CD14-positive monocyte (primary cell): ENCODE data around the gene SEMA7A. TPM values are rescaled to one million over a fixed set of nuclear protein-coding genes. Genes with fewer than 3 reads are reported as not detected.

Experiments
- DNase-seq, 3 donors: peaks; one replicate each; pipeline ENCODE4 v3.0.0-alpha.2; 2011 to 2022
- H2AFZ ChIP-seq: 2 replicates; pipeline ENCODE4 v1.6.0; 2012; ENCODE audit warnings: mild to moderate bottlenecking, low read depth, low read length, inconsistent platforms; ENCODE audit not compliant: insufficient read depth, poor library complexity, severe bottlenecking
- H3K27ac ChIP-seq, 2 donors: 1 replicate in 1 of 2; 2 replicates in 1 of 2; pipeline ENCODE4 v1.5.1; 2012 to 2013; ENCODE audit warnings: low read length in 2 of 2, control low read depth in 1 of 2, inconsistent platforms in 1 of 2, low read depth in 1 of 2, mild to moderate bottlenecking in 1 of 2
- H3K27me3 ChIP-seq, 2 donors: one replicate each; pipeline versions ENCODE4 v1.6.0 to v1.6.1; 2011 to 2013; ENCODE audit warnings: low read length in 2 of 2; ENCODE audit not compliant: control insufficient read depth in 2 of 2, insufficient read depth in 2 of 2
- H3K36me3 ChIP-seq, 2 donors: replicated peaks in 1 of 2; 1 replicate in 1 of 2; 2 replicates in 1 of 2; pipeline versions ENCODE4 v1.5.1 to v1.6.1; 2012 to 2013; ENCODE audit warnings: low read length in 2 of 2, control low read depth in 1 of 2, inconsistent platforms in 1 of 2, mild to moderate bottlenecking in 1 of 2; ENCODE audit not compliant: insufficient read depth in 2 of 2, control insufficient read depth in 1 of 2
- H3K4me1 ChIP-seq, 2 donors: 1 replicate in 1 of 2; 2 replicates in 1 of 2; pipeline versions ENCODE4 v1.5.1 to v1.6.1; 2012 to 2013; ENCODE audit warnings: low read length in 2 of 2, control low read depth in 1 of 2, inconsistent platforms in 1 of 2, mild to moderate bottlenecking in 1 of 2, moderate library complexity in 1 of 2; ENCODE audit not compliant: insufficient read depth in 2 of 2, control insufficient read depth in 1 of 2
- H3K4me2 ChIP-seq: replicated peaks from 2 replicates; pipeline ENCODE3; 2012; ENCODE audit warnings: low read length, moderate library complexity, mild to moderate bottlenecking; ENCODE audit not compliant: poor library complexity, severe bottlenecking; ENCODE audit errors: extremely low read depth
- H3K4me3 ChIP-seq, 3 experiments: fragments of 200-600 bp in 1 of 3; sonication (generic) in 1 of 3; replicated peaks in 1 of 3; 1 replicate in 2 of 3; 2 replicates in 1 of 3; pipeline ENCODE4 v1.5.1; 2011 to 2013; ENCODE audit warnings: low read length in 3 of 3, mild to moderate bottlenecking in 3 of 3, control low read depth in 2 of 3, low read depth in 2 of 3, inconsistent platforms in 1 of 3, moderate library complexity in 1 of 3
- H3K79me2 ChIP-seq: 2 replicates; pipeline ENCODE4 v1.6.0; 2012; ENCODE audit warnings: mild to moderate bottlenecking, control low read depth, inconsistent platforms, low read length, moderate library complexity; ENCODE audit not compliant: insufficient read depth
- H3K9ac ChIP-seq: 2 replicates; pipeline ENCODE4 v1.6.0; 2017; ENCODE audit warnings: low read length, mild to moderate bottlenecking; ENCODE audit not compliant: insufficient read depth, poor library complexity, severe bottlenecking
- H3K9me3 ChIP-seq, 2 donors: replicated peaks in 1 of 2; 1 replicate in 1 of 2; 2 replicates in 1 of 2; pipeline versions ENCODE4 v1.5.1 to v1.6.1; 2012 to 2013; ENCODE audit warnings: low read length in 2 of 2, control low read depth in 1 of 2; ENCODE audit not compliant: control insufficient read depth in 1 of 2, insufficient read depth in 1 of 2
- H4K20me1 ChIP-seq: 2 replicates; pipeline ENCODE4 v1.6.0; 2012; ENCODE audit warnings: mild to moderate bottlenecking, low read length, control low read depth, moderate library complexity; ENCODE audit not compliant: insufficient read depth
- H3K27ac Mint-ChIP-seq, 7 donors: one replicate each; pipeline ENCODE4 v1.8.0; 2020; ENCODE audit warnings: mild to moderate bottlenecking in 7 of 7, mixed read lengths in 7 of 7, moderate library complexity in 6 of 7, inconsistent platforms in 2 of 7
- H3K27me3 Mint-ChIP-seq, 3 donors: one replicate each; pipeline ENCODE4 v1.8.0; 2021 to 2022; ENCODE audit warnings: low read depth in 3 of 3, mild to moderate bottlenecking in 3 of 3, mixed read lengths in 3 of 3, moderate library complexity in 3 of 3, inconsistent platforms in 1 of 3
- H3K36me3 Mint-ChIP-seq, 2 donors: one replicate each; pipeline ENCODE4 v1.8.0; 2020; ENCODE audit warnings: mixed read lengths in 2 of 2, inconsistent platforms in 1 of 2, mild to moderate bottlenecking in 1 of 2
- H3K4me1 Mint-ChIP-seq: one replicate; pipeline ENCODE4 v1.8.0; 2020; ENCODE audit warnings: mild to moderate bottlenecking, mixed read lengths
- H3K4me3 Mint-ChIP-seq, 2 donors: one replicate each; pipeline ENCODE4 v1.8.0; 2020; ENCODE audit warnings: mild to moderate bottlenecking in 2 of 2, mixed read lengths in 2 of 2, moderate library complexity in 1 of 2
- H3K9me3 Mint-ChIP-seq, 7 donors: one replicate each; pipeline ENCODE4 v1.8.0; 2020 to 2022; ENCODE audit warnings: mixed read lengths in 7 of 7, mild to moderate bottlenecking in 6 of 7, moderate library complexity in 6 of 7, inconsistent platforms in 2 of 7
- CTCF ChIP-seq: fragments of 200-600 bp; IDR thresholded peaks from one replicate; pipeline ENCODE4 v1.8.0; 2022; ENCODE audit warnings: antibody characterized with exemption, mild to moderate bottlenecking
- WGBS: methylation state at CpG from one replicate; pipeline ENCODE4 v1.1.5; 2013; ENCODE audit warnings: missing lambda C conversion rate; ENCODE audit not compliant: insufficient coverage; 5-methylcytosine and 5-hydroxymethylcytosine counted together
- intact Hi-C, 2 donors: fragments of 100-400 bp; cut with micrococcal nuclease; formaldehyde crosslinking; loops; one replicate each; pipeline versions ENCODE4 v1.15.0 to v1.15.1; 2023
- polyA plus RNA-seq, 3 donors: library from polyadenylated mRNA; depleted of rRNA in 1 of 3; unstranded in 2 of 3; stranded (reverse) in 1 of 3; fragments of 300-500 nt in 2 of 3; fragments of >200 nt in 1 of 3; fragmentation: Illumina TruSeq in 2 of 3; gene quantifications; 1 replicate in 2 of 3; 2 replicates in 1 of 3; pipeline ENCODE4 v1.2.3, GENCODE V29; 2012 to 2021

The SEMA7A gene
- polyA plus RNA-seq, 3 donors = 0.04 to 4.8 (median 0.15) TPM

GRCh38 chr15:74383695-74384565, 49.8 kb downstream of the SEMA7A start:
- Histone ChIP-seq H4K20me1 (no peaks in the 10 kb centered on the region), H3K9me3 (no peaks in the 10 kb centered on the region), H3K4me3 (no peak overlapping the region), H3K27ac (no peak overlapping the region), H3K4me2 (no peak overlapping the region), H3K9ac (no peak overlapping the region), H3K27me3 (no peaks in the 10 kb centered on the region), H3K36me3 (no peaks in the 10 kb centered on the region), H2AFZ (no peak overlapping the region), H3K79me2 (no peaks in the 10 kb centered on the region), H3K4me1 (peaks cover 4 to 12% of the 10 kb centered on the region in 2 donors)
- no peak for TF ChIP-seq CTCF
- Mint-ChIP-seq H3K36me3 (no peaks in the 10 kb centered on the region), H3K4me1 (peaks cover 12% of the 10 kb centered on the region), H3K27me3 (peaks cover 0 to 12% (median 8%) of the 10 kb centered on the region in 3 donors), H3K27ac (peak overlapping the region in 1 of 7 donors; percentile 65), H3K4me3 (no peak overlapping the region), H3K9me3 (no peaks in the 10 kb centered on the region)
- WGBS = 65% methylated on average over 7 of the region's 8 CpGs
- DNase-seq = no peak
- intact Hi-C loops = loop anchor here in 1 of 2 donors (2.0 kb wide), 1 partner anchor 55 kb away; no protein-coding TSS in a partner anchor

- Histone ChIP-seq H3K4me1 (peaks cover 4 to 12% of the 10 kb centered on the region in 2 donors), H3K4me3 (no peak overlapping the region), H3K9ac (no peak overlapping the region), H4K20me1 (no peaks in the 10 kb centered on the region), H3K9me3 (no peaks in the 10 kb centered on the region), H3K27ac (no peak overlapping the region), H3K4me2 (no peak overlapping the region), H3K27me3 (no peaks in the 10 kb centered on the region), H3K36me3 (no peaks in the 10 kb centered on the region), H2AFZ (no peak overlapping the region), H3K79me2 (no peaks in the 10 kb centered on the region)
- H3K27me3 Mint-ChIP-seq = peaks cover 0 to 14% (median 9%) of the 10 kb centered on the region in 3 donors
- intact Hi-C loops = loop anchor here in 1 of 2 donors (2.0 kb wide), 1 partner anchor 56 kb away; no protein-coding TSS in a partner anchor
- H3K4me1 Mint-ChIP-seq = peaks cover 13% of the 10 kb centered on the region
- TF ChIP-seq CTCF = no peak
- H3K9me3 Mint-ChIP-seq = no peaks in the 10 kb centered on the region
- WGBS = 95% methylated on average over 3 of the region's 4 CpGs
- DNase-seq = no peak
- no peaks in the 10 kb centered on the region for H3K36me3 Mint-ChIP-seq
- no peak overlapping the region for H3K27ac Mint-ChIP-seq
- no peak overlapping the region for H3K4me3 Mint-ChIP-seq
Measured at GRCh38 chr15:74383286-74383685, 50.5 kb downstream of the SEMA7A start.
